Tibial nerve (tissue), 4 donors: ENCODE data around the gene AEBP1. TPM values are rescaled to one million over a fixed set of nuclear protein-coding genes. Genes with fewer than 3 reads are reported as not detected.

Source experiments
- DNase-seq, 2 donors: peaks; one replicate each; pipeline ENCODE4 v3.0.0-alpha.2; 2019; ENCODE audit warnings: low spot score in 2 of 2
- H3K27ac ChIP-seq, 4 donors: fragments of 200-600 bp; sonication (generic) in 3 of 4; one replicate each; pipeline ENCODE4 v1.5.1; 2017 to 2019; ENCODE audit warnings: mild to moderate bottlenecking in 1 of 4
- H3K27me3 ChIP-seq, 2 donors: fragments of 200-600 bp; sonication (generic) in 1 of 2; one replicate each; pipeline versions ENCODE4 v1.5.1 to v1.6.0; 2017 to 2019
- H3K36me3 ChIP-seq, 3 donors: fragments of 200-600 bp; sonication (generic); one replicate each; pipeline ENCODE4 v1.5.1; 2018 to 2019
- H3K4me1 ChIP-seq, 4 donors: fragments of 200-600 bp; sonication (generic) in 3 of 4; one replicate each; pipeline ENCODE4 v1.5.1; 2017 to 2019
- H3K4me3 ChIP-seq, 4 donors: fragments of 200-600 bp; sonication (generic) in 3 of 4; one replicate each; pipeline ENCODE4 v1.5.1; 2017 to 2019; ENCODE audit warnings: mild to moderate bottlenecking in 1 of 4, moderate library complexity in 1 of 4
- H3K9me3 ChIP-seq, 4 donors: fragments of 200-600 bp; sonication (generic) in 3 of 4; one replicate each; pipeline ENCODE4 v1.5.1; 2017 to 2019
- EP300 ChIP-seq, 2 donors: sonication (generic); formaldehyde crosslinking; IDR thresholded peaks; one replicate each; pipeline ENCODE4 v1.6.1; 2017; ENCODE audit warnings: antibody characterized with exemption in 2 of 2, mild to moderate bottlenecking in 1 of 2
- POLR2A ChIP-seq, 2 donors: fragments of 450-650 bp; IDR thresholded peaks; one replicate each; pipeline ENCODE4 v1.6.1; 2017; ENCODE audit warnings: antibody characterized with exemption in 2 of 2, mild to moderate bottlenecking in 2 of 2, moderate library complexity in 2 of 2
- WGBS, 2 donors: methylation state at CpG; one replicate each; pipeline ENCODE4 v1.1.5; 2018; 5-methylcytosine and 5-hydroxymethylcytosine counted together
- small RNA-seq: library from RNA; depleted of rRNA; stranded (forward); fragments of <200 nt; gene quantifications from one replicate; pipeline ENCODE3, GENCODE V24; 2016
- total RNA-seq, 4 donors: library from RNA; depleted of rRNA; stranded (reverse); fragments of >200 nt; gene quantifications; one replicate each; pipeline ENCODE4 v1.1.0, GENCODE V29; 2016
- TF ChIP-seq, protein P1 (sequence below), 5 experiments: fragments of 200-600 bp in 3 of 5; fragments of 450-650 bp in 2 of 5; sonication (generic) in 3 of 5; IDR thresholded peaks; one replicate each; pipeline ENCODE4 v1.5.1; 2016 to 2019; ENCODE audit warnings: antibody characterized with exemption in 5 of 5, mild to moderate bottlenecking in 3 of 5, moderate library complexity in 2 of 5

AEBP1 gene
- total RNA-seq, 4 donors from 2014 or later: 142 to 440 (median 264) TPM

DNA sequence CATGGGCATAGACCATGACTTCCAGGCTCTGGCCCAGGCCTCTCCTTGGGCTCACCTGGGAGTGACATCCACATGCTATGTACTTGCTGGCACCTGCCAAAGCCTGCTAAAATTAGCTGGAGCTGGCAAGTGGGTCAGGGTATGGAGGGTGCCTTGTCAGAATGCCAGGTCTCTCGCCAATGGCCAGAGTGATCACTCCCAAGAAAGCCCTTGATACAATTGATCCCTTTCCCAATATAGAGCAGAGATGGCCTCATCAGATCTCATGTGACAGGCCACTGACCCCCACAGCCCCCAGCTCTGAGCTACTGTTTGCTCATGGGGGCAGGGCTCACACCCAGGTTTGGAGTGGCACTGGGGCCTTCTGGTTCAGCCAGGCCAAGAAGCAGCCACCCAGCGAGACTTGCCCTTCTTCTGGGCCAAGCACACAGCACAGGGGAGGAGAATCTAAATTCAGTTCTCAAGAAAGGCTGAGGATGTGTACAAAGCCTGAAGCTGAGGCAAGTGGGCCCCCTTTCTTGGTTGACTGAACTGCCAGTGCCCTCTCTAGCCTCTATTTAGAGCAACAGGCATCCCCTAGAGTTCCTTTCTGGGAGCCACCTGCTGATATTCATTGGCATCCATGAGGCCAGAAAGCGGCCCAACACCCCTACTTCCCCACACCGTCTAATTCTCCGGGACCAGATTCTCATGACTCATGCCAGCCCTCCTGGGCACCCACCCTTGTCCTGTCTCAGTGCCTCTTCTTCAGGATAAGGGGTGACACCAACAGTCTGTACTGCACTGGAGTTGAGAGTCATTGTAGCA, 55.9 kb downstream of the AEBP1 start:
- TF ChIP-seq POLR2A (IDR thresholded peaks at IDR 0.05) (no peak), EP300 (IDR thresholded peaks at IDR 0.05) (no peak)
- TF ChIP-seq, protein P1, sequence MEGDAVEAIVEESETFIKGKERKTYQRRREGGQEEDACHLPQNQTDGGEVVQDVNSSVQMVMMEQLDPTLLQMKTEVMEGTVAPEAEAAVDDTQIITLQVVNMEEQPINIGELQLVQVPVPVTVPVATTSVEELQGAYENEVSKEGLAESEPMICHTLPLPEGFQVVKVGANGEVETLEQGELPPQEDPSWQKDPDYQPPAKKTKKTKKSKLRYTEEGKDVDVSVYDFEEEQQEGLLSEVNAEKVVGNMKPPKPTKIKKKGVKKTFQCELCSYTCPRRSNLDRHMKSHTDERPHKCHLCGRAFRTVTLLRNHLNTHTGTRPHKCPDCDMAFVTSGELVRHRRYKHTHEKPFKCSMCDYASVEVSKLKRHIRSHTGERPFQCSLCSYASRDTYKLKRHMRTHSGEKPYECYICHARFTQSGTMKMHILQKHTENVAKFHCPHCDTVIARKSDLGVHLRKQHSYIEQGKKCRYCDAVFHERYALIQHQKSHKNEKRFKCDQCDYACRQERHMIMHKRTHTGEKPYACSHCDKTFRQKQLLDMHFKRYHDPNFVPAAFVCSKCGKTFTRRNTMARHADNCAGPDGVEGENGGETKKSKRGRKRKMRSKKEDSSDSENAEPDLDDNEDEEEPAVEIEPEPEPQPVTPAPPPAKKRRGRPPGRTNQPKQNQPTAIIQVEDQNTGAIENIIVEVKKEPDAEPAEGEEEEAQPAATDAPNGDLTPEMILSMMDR (IDR thresholded peaks at IDR 0.05): no peak
- peaks cover 0 to 3% (median 0%) of the 10 kb centered on the region in 4 donors for H3K9me3 ChIP-seq
- H3K4me3 ChIP-seq: no peak overlapping the region
- no peaks in the 10 kb centered on the region for H3K36me3 ChIP-seq
- no peak for DNase-seq
- H3K27ac ChIP-seq: no peak overlapping the region
- WGBS, 2 donors: 82 to 92% methylated on average over 4 to 5 of the region's 5 CpGs
- H3K27me3 ChIP-seq: no peaks in the 10 kb centered on the region
- no peaks in the 10 kb centered on the region for H3K4me1 ChIP-seq

DNA sequence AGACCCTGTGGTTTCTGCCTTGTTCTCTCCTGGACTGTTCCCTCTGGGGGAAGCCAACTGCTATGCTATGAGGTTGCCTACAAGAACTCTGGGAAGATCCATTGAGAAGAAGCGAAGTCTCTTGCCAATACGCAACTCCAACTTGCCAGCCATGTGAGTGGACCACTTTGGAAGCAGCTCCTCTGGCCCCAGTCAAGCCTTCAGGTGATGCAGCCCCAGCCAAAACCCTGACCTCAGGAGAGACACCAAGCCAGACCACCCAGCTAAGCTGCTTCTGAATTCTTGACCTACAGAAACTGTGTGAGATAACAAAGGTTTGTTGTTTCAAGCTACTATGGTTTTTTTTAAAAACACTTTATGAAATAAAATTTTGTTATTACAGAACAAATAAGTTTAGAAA, 57.2 kb downstream of the AEBP1 start:
- no peaks in the 10 kb centered on the region for H3K36me3 ChIP-seq
- no peak for TF ChIP-seq POLR2A (IDR thresholded peaks at IDR 0.05)
- no peak for DNase-seq

DNA sequence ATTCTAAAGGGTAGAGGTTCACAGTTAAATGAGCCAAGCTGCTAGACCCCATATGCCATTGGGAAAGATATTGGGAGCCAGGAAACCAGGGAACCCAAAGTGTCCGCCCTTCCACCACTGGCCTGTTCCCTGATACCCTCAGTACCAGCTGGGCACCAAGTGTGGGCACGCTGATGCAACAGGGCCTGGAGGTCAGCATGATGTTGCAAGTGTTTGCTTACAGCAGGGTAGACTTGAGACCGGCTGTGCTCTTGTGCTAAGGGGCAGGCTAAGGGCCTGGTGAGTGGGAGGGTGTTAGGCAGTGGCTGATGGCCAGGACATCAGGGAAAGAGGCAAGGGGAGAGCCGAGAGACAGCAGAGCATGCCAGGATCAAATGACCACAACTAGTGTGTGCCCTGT, 58.0 kb downstream of the AEBP1 start:
- Histone ChIP-seq H3K4me3 (no peak overlapping the region), H3K4me1 (no peaks in the 10 kb centered on the region), H3K27ac (no peak overlapping the region), H3K27me3 (no peaks in the 10 kb centered on the region), H3K9me3 (peaks cover 0 to 3% (median 0%) of the 10 kb centered on the region in 4 donors), H3K36me3 (no peaks in the 10 kb centered on the region)
- DNase-seq: no peak
- WGBS, 2 donors: 46 to 73% methylated on average over 4 of the region's 4 CpGs
- TF ChIP-seq, protein P1 (IDR thresholded peaks at IDR 0.05): no peak
- TF ChIP-seq POLR2A (IDR thresholded peaks at IDR 0.05) (no peak), EP300 (IDR thresholded peaks at IDR 0.05) (no peak)

More for the DNA sequence above, 57.2 kb downstream of the AEBP1 start:
- 94 to 97% methylated on average over 2 of the region's 2 CpGs for WGBS, 2 donors
- no peak overlapping the region for H3K4me3 ChIP-seq
- no peaks in the 10 kb centered on the region for H3K4me1 ChIP-seq
- peaks cover 0 to 3% (median 0%) of the 10 kb centered on the region in 4 donors for H3K9me3 ChIP-seq
- no peak overlapping the region for H3K27ac ChIP-seq
- no peaks in the 10 kb centered on the region for H3K27me3 ChIP-seq

DNA sequence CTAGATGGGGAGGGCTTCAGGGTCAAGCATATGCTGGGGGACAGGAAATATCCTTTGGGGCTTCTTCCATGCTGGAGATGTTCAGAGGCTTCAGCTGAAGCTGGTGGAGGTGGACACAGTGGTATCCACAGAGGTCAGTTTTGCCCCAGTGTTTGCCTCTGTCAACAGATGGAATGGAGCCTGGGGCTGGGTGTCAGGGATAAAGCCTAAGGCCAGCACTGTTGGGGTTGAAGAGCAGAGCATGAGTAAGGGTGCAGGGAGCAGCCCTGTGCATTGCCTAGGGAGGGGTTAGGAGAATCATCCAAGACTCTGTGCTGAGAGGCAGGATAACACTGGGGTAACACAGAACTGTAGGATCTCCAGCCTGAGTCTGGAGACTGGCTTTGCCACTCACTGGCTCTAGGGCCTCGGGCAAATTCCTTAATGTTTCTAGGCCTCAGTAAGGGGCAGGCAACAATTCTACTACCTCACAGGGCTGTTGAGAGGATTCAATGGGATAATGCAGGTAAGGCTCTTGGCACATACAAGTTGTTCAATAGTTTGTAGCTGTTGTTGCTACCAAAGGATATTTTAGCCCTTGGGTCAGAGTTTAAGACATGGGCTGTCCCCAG, 58.7 kb downstream of the AEBP1 start:
- TF ChIP-seq POLR2A (IDR thresholded peaks at IDR 0.05): no peak
- TF ChIP-seq, protein P1 (IDR thresholded peaks at IDR 0.05): no peak
- TF ChIP-seq EP300 (IDR thresholded peaks at IDR 0.05): no peak
- Histone ChIP-seq H3K4me1 (no peaks in the 10 kb centered on the region), H3K9me3 (peaks cover 0 to 3% (median 0%) of the 10 kb centered on the region in 4 donors), H3K4me3 (no peak overlapping the region), H3K27ac (no peak overlapping the region), H3K36me3 (no peaks in the 10 kb centered on the region), H3K27me3 (no peaks in the 10 kb centered on the region)
- no peak for DNase-seq
- WGBS, 2 donors: 40 to 56% methylated on average over 1 of the region's 1 CpG

DNA sequence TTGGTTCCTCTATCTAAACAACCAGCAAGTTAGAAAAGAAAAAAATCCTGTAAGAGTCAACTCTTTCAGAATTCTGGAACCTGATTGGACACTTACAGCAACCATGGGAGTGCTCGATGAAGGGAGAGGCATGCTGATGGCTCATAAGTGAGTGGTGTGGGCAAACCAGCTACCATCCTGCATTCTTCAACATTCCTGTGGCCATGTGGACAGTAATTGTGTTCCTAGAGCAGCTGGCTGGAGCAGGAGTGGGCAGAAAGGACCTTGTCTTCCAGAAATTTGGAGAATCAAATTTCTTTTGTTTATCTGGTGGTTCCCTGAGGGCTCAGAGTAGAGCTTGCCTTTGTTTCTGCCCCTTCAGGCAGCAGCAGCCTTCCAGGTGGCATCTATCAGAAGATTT, 59.4 kb downstream of the AEBP1 start:
- Histone ChIP-seq H3K36me3 (no peaks in the 10 kb centered on the region), H3K4me1 (no peaks in the 10 kb centered on the region), H3K4me3 (no peak overlapping the region), H3K9me3 (peaks cover 0 to 3% (median 0%) of the 10 kb centered on the region in 4 donors), H3K27ac (no peak overlapping the region), H3K27me3 (no peaks in the 10 kb centered on the region)
- no peak for TF ChIP-seq EP300 (IDR thresholded peaks at IDR 0.05)
- TF ChIP-seq, protein P1 (IDR thresholded peaks at IDR 0.05): no peak
- TF ChIP-seq POLR2A (IDR thresholded peaks at IDR 0.05): no peak
- no peak for DNase-seq
- 53 to 68% methylated on average over 1 of the region's 1 CpG for WGBS, 2 donors

Small RNA genes lying within 50 kb of the gene (small RNA-seq; reads per million reads assigned to genes)
- gene RNA5SP230: not detected

Other genes starting within 250 kb of the AEBP1 start
- 10 to 100 TPM; 61.8 to 90.2 (median 82.3) TPM for gene MRPS24, start 234.8 kb upstream of the AEBP1 start, total RNA-seq
- 10 to 100 TPM; 25.7 to 32.0 (median 28.8) TPM for gene URGCP, start 197.7 kb upstream of the AEBP1 start, total RNA-seq
- 10 to 100 TPM; 12.9 to 18.2 (median 15.1) TPM for gene UBE2D4, start 177.9 kb upstream of the AEBP1 start, total RNA-seq
- gene SPDYE1, start 106.4 kb upstream of the AEBP1 start, total RNA-seq: not detected
- gene DBNL, start 59.6 kb upstream of the AEBP1 start, total RNA-seq: 100 to 1,000 TPM; 113 to 139 (median 126) TPM
- gene PGAM2, start 38.8 kb upstream of the AEBP1 start, total RNA-seq: under 1 TPM in 1 of 4 donors, not detected in 3; 0.98 TPM
- 100 to 1,000 TPM in 1 of 4 donors, 10 to 100 TPM in 3; 31.0 to 104 (median 89.5) TPM for gene POLM, start 21.8 kb upstream of the AEBP1 start, total RNA-seq
- 10 to 100 TPM; 33.9 to 87.9 (median 71.0) TPM for gene POLD2, start 19.2 kb downstream of the AEBP1 start, total RNA-seq
- gene MYL7, start 37.0 kb downstream of the AEBP1 start, total RNA-seq: not detected
- gene GCK, start 85.1 kb downstream of the AEBP1 start, total RNA-seq: 1 to 10 TPM in 3 of 4 donors, not detected in 1; 2.3 to 3.0 (median 2.4) TPM
- gene YKT6, start 96.6 kb downstream of the AEBP1 start, total RNA-seq: 10 to 100 TPM; 36.2 to 54.6 (median 43.6) TPM
- 10 to 100 TPM in 2 of 4 donors, 1 to 10 TPM in 2; 9.0 to 14.7 (median 10.9) TPM for gene CAMK2B, start 221.2 kb downstream of the AEBP1 start, total RNA-seq